ENCODE measurements around the gene FMNL2.

- TF ChIP-seq, protein P1, sequence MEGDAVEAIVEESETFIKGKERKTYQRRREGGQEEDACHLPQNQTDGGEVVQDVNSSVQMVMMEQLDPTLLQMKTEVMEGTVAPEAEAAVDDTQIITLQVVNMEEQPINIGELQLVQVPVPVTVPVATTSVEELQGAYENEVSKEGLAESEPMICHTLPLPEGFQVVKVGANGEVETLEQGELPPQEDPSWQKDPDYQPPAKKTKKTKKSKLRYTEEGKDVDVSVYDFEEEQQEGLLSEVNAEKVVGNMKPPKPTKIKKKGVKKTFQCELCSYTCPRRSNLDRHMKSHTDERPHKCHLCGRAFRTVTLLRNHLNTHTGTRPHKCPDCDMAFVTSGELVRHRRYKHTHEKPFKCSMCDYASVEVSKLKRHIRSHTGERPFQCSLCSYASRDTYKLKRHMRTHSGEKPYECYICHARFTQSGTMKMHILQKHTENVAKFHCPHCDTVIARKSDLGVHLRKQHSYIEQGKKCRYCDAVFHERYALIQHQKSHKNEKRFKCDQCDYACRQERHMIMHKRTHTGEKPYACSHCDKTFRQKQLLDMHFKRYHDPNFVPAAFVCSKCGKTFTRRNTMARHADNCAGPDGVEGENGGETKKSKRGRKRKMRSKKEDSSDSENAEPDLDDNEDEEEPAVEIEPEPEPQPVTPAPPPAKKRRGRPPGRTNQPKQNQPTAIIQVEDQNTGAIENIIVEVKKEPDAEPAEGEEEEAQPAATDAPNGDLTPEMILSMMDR (conservative IDR thresholded peaks at IDR 0.05) = no peak
- no peak for TF ChIP-seq EZH2 (IDR thresholded peaks at IDR 0.05; ENCODE audit: low read depth)
Observed at GRCh38 chr2:152617456-152618192, 282.6 kb downstream of the FMNL2 start.

Data from PC-9 (cell line).